Measurements from ENCODE around the gene FAM168A. TPM values are rescaled to one million over a fixed set of nuclear protein-coding genes. Genes with fewer than 3 reads are reported as not detected.

Gene FAM168A
- total and polyA plus RNA-seq, 3 donors from 2014 or later, result 20.1 to 30.2 (median 29.8) TPM

DNA sequence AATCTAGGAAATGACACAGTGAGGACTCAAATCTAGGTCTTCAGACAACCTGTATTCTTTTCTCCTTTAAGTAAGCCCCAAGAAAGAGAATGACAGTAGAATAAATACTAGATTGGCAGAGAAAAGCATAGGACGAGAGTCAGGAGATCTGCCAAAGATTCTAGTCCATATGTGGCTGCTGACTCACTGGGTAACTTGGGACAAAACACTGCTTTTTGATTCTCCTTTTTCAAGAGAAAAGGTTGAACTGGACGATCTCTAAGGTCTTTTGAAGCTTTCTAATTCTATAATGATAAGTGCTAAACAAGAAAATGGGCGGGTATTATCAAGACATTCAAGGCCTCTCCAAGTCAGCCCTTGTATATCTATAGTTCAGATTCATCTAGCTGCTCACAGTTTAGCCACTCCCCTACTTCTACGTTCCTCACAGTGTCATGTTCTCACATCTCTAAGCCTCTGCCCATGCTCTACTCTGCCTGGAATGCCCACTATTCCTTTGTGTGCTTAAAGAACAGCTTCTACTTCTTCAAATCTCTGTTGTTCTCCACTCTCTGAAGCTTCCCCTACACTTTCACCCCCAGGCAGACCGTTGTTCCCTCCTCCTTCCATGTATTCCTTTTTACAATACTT lies 168.7 kb downstream of the FAM168A start:
- Histone ChIP-seq H3K36me3 (ENCODE audit: low read depth, missing control alignments) (no peaks in the 10 kb centered on the region), H3K4me1 (no peaks in the 10 kb centered on the region), H3K27me3 (no peaks in the 10 kb centered on the region), H3K27ac (no peak overlapping the region), H3K4me3 (no peak overlapping the region), H3K9me3 (no peaks in the 10 kb centered on the region)
- DNase-seq, result no peak
- WGBS, 2 donors, result 69 to 77% methylated on average over 5 of the region's 5 CpGs
- TF ChIP-seq POLR2A (IDR thresholded peaks at IDR 0.05), result no peak
- TF ChIP-seq, protein P1, sequence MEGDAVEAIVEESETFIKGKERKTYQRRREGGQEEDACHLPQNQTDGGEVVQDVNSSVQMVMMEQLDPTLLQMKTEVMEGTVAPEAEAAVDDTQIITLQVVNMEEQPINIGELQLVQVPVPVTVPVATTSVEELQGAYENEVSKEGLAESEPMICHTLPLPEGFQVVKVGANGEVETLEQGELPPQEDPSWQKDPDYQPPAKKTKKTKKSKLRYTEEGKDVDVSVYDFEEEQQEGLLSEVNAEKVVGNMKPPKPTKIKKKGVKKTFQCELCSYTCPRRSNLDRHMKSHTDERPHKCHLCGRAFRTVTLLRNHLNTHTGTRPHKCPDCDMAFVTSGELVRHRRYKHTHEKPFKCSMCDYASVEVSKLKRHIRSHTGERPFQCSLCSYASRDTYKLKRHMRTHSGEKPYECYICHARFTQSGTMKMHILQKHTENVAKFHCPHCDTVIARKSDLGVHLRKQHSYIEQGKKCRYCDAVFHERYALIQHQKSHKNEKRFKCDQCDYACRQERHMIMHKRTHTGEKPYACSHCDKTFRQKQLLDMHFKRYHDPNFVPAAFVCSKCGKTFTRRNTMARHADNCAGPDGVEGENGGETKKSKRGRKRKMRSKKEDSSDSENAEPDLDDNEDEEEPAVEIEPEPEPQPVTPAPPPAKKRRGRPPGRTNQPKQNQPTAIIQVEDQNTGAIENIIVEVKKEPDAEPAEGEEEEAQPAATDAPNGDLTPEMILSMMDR (IDR thresholded peaks at IDR 0.05), result no peak
- intact Hi-C loops (cut with DNase I; ENCODE audit: low total_unique reads), result no loop called here

GRCh38 chr11:73428699-73429098 lies 169.2 kb downstream of the FAM168A start:
- TF ChIP-seq, protein P1 (IDR thresholded peaks at IDR 0.05), result no peak
- TF ChIP-seq POLR2A (IDR thresholded peaks at IDR 0.05), result no peak
- no peak for DNase-seq
- Histone ChIP-seq H3K27me3 (no peaks in the 10 kb centered on the region), H3K4me3 (no peak overlapping the region), H3K4me1 (no peaks in the 10 kb centered on the region), H3K27ac (no peak overlapping the region), H3K9me3 (no peaks in the 10 kb centered on the region), H3K36me3 (ENCODE audit: low read depth, missing control alignments) (no peaks in the 10 kb centered on the region)
- intact Hi-C loops (cut with DNase I; ENCODE audit: low total_unique reads), result no loop called here

DNA sequence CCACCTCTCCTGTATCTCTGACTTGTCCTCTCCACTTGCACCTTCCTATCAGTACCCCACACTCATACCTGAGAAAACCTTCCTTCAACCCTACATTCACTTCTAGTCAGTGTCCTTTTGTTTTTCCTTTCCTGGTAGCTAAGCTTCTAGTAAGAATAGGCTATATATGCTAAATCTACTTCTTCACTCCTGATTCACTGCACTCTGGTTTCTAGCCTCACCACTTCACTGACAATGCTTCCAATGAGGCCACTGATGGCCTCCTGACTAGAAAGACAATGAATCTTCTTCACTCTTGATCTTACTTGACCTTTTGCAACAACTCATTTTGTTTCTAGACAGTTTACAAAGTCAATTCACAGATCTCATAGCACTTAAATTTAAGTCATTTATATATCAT lies 169.7 kb downstream of the FAM168A start:
- no peaks in the 10 kb centered on the region for H3K27me3 ChIP-seq
- no peak for DNase-seq
- TF ChIP-seq POLR2A (IDR thresholded peaks at IDR 0.05), result no peak
- TF ChIP-seq, protein P1 (IDR thresholded peaks at IDR 0.05), result no peak
- no peaks in the 10 kb centered on the region for H3K9me3 ChIP-seq
- intact Hi-C loops (cut with DNase I; ENCODE audit: low total_unique reads), result no loop called here
- no peaks in the 10 kb centered on the region for H3K36me3 ChIP-seq (ENCODE audit: low read depth, missing control alignments)
- H3K4me1 ChIP-seq, result no peaks in the 10 kb centered on the region
- no peak overlapping the region for H3K27ac ChIP-seq
- H3K4me3 ChIP-seq, result no peak overlapping the region

GRCh38 chr11:73426219-73426850 lies 171.6 kb downstream of the FAM168A start:
- DNase-seq, result no peak
- 58 to 71% methylated on average over 2 of the region's 2 CpGs for WGBS, 2 donors
- Histone ChIP-seq H3K27ac (no peak overlapping the region), H3K9me3 (no peaks in the 10 kb centered on the region), H3K36me3 (ENCODE audit: low read depth, missing control alignments) (no peaks in the 10 kb centered on the region), H3K4me3 (no peak overlapping the region), H3K27me3 (no peaks in the 10 kb centered on the region), H3K4me1 (no peaks in the 10 kb centered on the region)
- intact Hi-C loops (cut with DNase I; ENCODE audit: low total_unique reads), result no loop called here
- TF ChIP-seq, protein P1 (IDR thresholded peaks at IDR 0.05), result no peak
- no peak for TF ChIP-seq POLR2A (IDR thresholded peaks at IDR 0.05)

- intact Hi-C loops (cut with DNase I; ENCODE audit: low total_unique reads), result no loop called here
- no peaks in the 10 kb centered on the region for H3K36me3 ChIP-seq (ENCODE audit: low read depth, missing control alignments)
These were observed 172.8 kb downstream of the FAM168A start for GRCh38 chr11:73425108-73425507.

More at GRCh38 chr11:73425108-73425507, 172.8 kb downstream of the FAM168A start:
- no peak for TF ChIP-seq POLR2A (IDR thresholded peaks at IDR 0.05)
- TF ChIP-seq, protein P1 (IDR thresholded peaks at IDR 0.05), result no peak
- no peaks in the 10 kb centered on the region for H3K9me3 ChIP-seq
- no peaks in the 10 kb centered on the region for H3K27me3 ChIP-seq
- H3K27ac ChIP-seq, result no peak overlapping the region
- H3K4me1 ChIP-seq, result no peaks in the 10 kb centered on the region
- no peak for DNase-seq
- 79 to 90% methylated on average over 1 of the region's 1 CpG for WGBS, 2 donors
- no peak overlapping the region for H3K4me3 ChIP-seq
